ENCODE results near the gene WIPF2.

The WIPF2 gene

GRCh38 chr17:40326014-40326831 lies 107.1 kb downstream of the WIPF2 start:
- DNase-seq (ENCODE audit: low spot score), result no peak

- DNase-seq (ENCODE audit: low spot score), result no peak
These were observed 107.7 kb downstream of the WIPF2 start for GRCh38 chr17:40326832-40327199.

- no peak for DNase-seq (ENCODE audit: low spot score)
These were observed 108.2 kb downstream of the WIPF2 start for GRCh38 chr17:40327244-40327729.

DNA sequence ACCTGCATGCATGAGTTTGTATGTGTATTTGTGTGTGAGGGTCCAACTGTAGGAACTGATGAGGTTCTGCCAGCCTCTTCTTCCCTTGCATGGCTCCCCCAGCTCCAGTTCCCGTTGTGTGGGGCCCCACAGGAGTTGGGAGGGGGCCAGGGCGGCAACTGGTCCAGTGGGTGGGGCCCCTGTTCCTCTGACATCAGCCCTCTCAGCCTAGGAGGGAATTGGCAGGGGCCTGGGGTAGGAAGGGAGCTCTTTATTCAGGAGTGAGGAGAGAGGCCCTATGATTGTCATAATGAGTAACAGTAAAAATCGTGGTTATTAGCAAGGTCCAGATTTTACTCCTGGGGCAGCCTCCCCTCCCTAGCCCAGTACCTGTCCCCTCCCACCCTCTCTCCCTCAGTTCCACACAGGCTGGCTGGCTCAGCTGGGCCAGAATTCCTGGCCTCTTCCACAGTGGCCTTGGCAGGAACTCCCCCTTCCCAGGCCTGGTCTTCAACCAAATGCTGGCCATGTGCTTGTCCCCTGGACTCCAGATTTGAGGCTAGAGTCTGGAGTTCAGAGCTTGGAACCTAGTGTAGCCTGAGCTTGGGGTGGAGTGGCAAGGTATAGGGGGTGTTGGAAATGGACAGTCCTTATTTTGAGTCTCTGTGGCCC lies 108.8 kb downstream of the WIPF2 start:
- DNase-seq (ENCODE audit: low spot score), result no peak

GRCh38 chr17:40328386-40328766 lies 109.3 kb downstream of the WIPF2 start:
- no peak for DNase-seq (ENCODE audit: low spot score)

DNA sequence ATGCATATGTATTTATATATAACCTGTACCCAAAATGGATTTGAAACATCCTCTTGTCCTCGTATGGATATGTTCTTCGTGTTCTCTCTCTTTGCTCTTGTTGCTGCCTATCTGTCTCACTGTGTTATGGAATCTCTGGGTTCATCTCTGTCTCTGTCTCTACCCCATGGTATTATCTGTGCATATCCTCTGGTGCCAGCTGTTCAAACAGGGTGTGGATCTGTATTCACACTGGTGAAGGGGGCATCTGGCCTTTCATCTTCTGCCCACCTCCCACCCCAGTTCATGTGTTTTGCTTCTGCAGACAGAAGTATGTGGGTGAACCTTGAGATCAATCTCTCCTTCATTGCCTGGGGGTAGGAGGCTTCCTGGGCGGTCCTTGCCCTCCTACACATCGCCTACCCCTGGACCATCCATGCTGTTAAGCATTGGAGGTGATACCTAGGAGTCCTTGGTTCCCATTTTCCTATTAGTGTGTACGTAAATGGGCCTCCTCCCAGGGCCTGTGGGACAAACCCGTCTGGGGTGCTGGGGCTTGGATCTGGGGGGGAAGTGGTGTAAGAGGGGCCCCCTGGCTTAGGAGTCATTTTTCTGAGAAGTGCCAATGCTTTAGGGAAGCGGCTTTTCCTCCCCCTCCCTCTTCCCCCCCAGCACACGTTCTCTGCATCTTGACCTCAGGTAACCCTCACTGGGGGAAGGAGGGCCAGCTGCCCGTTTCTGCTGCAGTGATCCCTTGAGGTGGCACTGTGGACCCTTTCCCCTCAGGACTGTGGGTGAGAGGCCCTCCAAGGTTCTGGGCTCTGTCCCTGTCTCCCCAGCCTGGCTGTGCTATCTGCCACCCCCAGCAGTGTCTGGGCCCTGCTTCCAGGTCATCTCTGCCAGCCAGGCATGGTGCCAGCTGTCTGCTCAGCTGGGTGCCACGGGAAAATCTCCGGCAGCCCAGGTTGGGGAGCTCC lies 111.0 kb downstream of the WIPF2 start:
- DNase-seq (ENCODE audit: low spot score), result no peak

GRCh38 chr17:40330850-40331470 lies 111.9 kb downstream of the WIPF2 start:
- no peak for DNase-seq (ENCODE audit: low spot score)

DNA sequence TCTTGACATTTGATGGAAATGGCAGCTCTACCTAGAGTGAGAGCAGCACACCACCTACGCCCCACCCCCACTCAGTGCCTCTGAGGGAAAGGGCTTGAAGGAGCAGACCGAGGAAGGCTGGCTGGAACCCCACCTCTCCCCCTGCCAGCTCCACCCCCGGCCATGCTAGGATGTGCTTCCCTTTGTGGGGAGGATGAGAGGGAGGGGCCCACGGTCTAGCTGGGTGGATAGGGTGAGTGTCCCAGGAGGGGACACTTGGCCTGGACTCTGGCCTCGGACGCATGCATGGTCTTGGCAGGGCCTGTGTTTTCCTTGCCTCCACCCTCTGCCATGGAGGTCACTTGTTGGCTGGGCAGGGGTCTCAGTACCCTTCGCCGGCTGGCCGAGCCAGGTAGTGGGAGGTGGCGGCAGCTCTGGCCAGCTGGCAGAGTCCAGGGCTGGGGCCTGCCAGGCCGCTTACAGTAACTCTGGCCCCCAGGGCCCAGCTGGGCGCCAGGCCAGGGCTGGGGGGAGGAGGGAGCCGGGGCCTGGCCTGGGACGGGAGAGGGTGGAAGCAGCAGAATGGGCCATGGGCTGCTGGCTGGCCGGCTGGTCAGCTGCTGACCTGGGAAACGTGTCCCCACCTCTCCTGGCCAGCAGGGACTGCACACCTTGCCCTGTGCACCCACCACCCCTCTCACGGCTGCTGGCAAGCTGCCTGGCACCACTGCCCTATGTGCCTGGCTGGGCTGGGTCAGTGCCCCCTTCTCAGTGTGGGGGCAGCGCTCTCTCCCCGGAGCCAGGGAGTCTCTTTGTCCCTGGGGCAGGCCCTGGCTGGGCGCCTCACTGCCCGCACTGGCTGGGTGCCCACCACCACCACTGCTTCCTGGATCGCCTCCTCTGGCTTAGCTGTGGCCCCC lies 112.9 kb downstream of the WIPF2 start:
- no peak for DNase-seq (ENCODE audit: low spot score)

Data from LoVo (cell line).